ENCODE measurements around the gene CYP2E1.
"Not testable (repeated sequence)": the region's sequence is repeated elsewhere in the genome, so short reads cannot be mapped to it uniquely, and the experiment has no call there.

The CYP2E1 gene

DNA sequence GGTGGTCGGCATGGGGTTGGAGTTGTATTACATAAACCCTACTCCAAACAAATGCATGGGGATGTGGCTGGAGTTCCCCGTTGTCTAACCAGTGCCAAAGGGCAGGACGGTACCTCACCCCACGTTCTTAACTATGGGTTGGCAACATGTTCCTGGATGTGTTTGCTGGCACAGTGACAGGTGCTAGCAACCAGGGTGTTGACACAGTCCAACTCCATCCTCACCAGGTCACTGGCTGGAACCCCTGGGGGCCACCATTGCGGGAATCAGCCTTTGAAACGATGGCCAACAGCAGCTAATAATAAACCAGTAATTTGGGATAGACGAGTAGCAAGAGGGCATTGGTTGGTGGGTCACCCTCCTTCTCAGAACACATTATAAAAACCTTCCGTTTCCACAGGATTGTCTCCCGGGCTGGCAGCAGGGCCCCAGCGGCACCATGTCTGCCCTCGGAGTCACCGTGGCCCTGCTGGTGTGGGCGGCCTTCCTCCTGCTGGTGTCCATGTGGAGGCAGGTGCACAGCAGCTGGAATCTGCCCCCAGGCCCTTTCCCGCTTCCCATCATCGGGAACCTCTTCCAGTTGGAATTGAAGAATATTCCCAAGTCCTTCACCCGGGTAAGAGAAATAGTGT is at the start of gene CYP2E1:
TSS of gene CYP2E1 (plus strand) at position 407 of the 632 bp plus-strand sequence. CDS start at position 440, 33 bp downstream.
- DNase-seq = no peak

DNA sequence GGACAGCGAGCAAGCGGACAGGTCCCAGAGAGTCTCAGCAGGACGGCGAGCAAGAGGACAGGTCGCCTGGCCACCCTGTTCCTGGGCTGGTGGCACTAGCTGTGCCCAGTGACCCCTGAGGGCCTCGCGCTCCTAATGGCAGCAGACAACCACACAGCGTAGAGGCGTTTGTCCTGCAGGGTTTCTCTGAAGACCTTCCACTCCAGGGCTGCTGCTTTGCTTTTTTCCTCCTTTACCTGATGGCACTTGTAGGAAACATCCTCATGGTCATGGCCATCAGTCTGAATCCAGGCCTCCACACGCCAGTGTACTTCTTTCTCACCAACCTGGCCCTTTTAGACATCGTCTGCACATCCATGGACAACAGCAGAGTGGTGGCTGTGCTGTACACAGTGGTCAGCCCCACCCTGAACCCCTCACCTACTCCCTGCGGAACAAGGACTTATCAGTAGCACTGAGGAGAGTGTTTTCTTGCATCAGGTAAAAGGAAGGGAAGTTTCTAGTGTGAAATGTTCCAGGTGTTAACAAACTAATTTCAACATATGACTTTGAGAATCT is 46.0 kb upstream of the CYP2E1 start:
- no peak for DNase-seq

DNA sequence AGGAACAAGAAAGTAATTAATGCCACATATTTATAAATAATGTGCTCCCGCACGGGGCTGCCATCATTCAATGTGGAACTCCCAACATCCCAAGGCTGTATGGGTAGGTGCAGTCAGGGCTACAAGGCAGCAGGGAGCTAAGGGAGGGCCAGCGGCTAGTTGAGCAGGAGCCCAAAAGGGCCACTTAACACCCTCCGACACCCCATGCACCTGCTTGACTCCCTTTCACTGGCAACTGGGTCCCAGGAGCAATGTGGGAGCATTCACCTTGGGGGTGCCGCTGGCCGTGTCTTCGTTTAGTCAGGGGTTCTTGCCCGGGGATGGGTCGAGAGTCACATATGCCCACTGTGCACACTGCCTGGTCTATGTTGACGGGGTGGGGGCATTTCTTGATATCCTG is 45.5 kb upstream of the CYP2E1 start:
- no peak for DNase-seq

DNA sequence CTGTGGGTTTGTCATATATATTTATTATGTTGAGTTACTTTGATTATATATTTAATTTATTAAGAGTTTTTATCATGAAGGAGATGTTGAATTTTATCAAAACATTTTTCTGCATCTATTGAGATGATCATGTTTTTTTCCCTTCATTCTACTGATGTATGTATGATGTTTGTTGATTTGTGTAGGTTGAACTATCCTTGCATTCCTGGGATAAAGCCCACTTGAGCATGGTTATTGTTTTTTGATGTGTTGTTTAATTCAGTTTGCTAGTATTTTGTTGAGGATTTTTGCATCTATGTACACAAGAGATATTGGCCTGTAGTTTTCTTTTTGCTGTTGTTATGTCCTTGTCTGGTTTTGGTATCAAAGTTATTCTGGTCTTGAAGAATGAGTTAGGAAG is 42.3 kb upstream of the CYP2E1 start:
- no peak for DNase-seq

DNA sequence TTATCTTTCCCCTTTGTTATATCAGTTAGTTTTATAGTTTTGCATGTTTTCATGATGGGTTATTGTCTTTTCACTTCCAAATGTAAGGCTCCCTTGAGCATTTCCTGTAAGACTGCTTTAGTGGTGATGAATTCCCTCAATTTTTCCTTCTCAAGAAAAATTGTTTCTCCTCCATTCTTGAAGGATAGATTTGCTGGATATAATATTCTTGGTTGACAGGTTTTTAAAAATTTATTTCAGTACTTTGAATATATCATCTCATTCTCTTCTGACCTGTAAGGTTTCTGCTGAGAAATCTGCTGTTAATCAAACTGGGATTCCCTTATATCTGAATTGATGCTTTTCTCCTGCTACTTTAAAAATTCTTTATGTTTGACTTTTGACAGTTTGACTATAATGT is 40.1 kb upstream of the CYP2E1 start:
- no peak for DNase-seq

DNA sequence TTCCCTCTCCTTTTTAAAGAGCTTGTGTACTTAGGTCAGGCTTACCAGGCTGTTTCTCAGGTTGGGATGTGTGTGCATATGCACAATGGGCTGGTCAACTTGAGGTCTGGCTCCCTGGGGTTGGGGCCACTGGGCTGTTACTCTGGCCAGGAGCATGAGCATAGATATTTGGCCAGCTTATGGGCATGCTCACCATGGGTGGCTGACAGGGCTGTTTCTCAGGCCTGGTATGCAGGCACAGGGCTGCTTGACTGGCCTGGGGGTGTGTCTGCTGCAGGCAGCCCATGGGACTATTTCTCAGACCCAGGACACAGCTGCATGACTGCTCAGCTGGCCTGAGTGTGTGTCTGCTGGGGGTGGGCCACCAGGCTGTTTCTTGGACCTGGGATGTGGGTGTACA is 38.8 kb upstream of the CYP2E1 start:
- DNase-seq = no peak

DNA sequence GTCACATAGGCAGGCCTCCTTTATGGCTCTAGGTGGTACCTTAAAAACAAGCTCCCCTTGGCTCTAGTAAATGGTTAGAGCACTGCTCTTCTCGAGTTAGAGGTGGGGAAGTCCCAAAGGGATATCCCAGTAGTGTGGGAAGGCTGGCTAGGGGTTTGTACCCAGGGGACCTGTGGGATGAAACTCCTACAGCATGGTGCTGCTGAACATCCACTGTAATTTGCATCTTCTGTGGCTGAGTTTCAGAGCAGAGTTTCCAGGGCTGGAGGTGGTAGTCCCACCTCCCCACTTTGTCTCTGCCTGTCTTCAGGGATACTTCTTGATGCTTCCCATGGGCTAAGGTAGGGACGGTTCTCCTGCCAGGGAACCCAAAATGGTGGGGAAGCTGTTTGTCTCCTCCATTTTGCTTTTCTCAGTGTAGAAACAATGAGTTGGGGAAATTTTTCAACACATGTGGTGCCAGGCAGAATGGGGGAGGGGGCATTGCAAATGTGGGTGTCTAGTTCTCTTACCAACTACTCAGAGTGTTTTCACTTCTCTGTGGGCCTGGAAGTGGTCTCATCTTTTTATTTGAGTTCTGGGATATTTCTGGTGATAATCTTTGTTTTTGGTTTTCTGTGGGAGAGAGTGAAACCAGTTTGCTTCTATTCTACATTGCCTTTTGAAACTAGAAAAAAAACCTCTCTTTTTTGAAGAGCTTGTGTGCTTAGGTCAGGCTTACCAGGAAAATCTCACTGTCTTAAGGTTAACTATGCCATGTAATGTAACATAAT is 37.2 kb upstream of the CYP2E1 start:
- DNase-seq = no peak

DNA sequence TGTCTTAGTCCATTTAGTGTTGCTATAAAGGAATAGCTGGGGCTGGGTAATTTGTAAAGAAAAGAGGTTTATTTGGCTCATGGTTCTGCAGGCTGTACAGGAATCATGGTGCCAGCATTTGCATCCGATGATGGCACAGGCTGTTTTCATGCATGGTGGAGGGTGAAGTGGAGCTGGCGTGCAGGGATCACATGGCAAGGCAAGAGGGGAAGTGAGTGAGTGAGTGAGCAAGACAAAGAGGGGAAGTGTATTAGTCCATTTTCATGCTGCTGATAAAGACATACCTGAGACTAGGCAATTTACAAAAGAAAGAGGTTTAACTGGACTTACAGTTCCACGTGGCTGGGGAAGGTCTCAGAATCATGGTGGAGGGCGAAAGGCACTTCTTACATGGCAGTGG is 33.6 kb upstream of the CYP2E1 start:
- DNase-seq = not testable (repeated sequence)

DNA sequence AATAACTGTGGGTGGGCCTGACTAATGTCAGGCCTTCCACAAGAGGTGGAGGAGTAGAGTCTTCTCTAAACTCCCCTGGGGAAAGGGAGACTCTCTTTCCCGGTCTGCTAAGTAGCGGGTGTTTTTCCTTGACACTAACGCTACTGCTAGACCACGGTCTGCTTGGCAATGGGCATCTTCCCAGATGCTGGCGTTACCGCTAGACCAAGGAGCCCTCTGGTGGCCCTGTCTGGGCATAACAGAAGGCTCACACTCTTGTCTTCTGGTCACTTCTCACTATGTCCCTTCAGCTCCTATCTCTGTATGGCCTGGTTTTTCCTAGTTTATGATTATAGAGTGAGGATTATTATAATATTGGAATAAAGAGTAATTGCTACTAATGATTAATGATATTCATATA is 29.8 kb upstream of the CYP2E1 start:
- peak; percentile 23 for DNase-seq

DNA sequence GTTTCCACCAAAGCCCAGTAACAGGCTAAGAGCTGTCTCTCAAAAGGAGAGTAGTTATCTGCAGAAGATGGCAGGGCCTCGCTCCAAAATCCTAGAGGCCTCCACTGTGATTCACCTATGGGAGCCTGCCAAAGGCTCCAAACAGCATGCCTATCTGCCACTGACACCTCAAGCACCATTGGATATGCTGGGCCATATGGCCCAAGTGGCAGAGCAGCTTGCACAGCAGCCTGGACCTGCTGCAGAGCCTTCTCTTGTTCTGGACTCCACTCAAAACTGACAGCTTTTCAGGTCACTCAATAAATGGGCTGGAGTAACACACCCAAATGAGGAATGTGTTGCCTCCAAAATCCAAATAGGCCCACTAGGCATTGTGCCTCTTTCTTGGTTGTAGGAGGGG is 28.0 kb upstream of the CYP2E1 start:
- DNase-seq = not testable (repeated sequence)

DNA sequence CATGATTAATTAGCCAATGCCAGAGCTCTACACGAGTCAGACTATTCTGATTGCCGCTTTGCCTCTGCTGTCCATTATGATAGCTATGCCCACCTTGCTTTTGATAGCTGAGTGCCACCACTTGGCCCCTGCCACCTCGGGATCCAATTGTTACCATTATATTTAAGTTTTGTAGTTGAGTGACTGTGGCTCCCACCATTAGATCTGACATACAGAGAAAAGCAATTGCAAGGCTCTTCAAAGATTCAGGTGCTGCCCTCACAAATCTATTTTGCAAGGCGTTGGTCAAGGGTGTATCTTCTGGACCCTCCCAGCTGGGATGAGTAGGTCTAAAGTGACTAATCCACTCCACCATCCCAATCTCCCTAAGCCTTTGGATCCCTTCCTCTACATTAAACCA is 26.3 kb upstream of the CYP2E1 start:
- not testable (repeated sequence) for DNase-seq

DNA sequence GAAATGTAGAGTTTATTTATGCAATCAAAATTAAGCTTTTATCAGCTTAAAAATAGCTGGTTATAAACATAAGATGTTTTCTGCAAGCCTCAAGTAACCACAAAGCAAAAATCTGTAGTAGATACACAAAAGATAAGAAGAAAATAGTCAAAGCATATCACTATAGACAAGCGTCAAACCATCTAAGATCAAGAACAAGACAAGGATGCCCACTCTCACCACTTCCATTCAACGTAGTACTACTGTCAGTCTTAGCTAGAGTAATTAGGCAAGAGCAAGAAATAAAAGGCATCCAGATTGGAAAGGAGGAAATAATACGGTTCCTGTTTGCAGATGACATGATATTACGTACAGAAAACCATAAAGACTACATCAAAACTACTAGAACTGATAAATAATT is 17.5 kb upstream of the CYP2E1 start:
- no peak for DNase-seq

DNA sequence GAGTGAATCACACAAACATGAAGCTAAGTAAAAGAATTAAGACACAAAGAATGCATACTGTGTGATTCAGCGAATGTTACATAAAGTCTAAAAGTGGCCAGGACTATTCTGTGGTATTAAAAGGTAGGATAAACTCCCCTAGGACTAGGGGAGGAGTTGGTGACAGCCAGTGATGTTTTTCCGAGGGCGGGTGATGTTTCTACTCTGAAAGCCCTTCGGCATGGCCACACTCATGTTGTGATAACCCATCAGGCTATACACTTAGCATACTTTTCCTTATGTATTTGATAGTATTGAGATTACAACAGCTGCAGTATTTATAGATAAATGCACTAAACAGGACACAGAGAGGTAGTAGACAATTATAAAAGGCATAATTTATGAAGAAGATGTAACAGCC is 15.8 kb upstream of the CYP2E1 start:
- no peak for DNase-seq

DNA sequence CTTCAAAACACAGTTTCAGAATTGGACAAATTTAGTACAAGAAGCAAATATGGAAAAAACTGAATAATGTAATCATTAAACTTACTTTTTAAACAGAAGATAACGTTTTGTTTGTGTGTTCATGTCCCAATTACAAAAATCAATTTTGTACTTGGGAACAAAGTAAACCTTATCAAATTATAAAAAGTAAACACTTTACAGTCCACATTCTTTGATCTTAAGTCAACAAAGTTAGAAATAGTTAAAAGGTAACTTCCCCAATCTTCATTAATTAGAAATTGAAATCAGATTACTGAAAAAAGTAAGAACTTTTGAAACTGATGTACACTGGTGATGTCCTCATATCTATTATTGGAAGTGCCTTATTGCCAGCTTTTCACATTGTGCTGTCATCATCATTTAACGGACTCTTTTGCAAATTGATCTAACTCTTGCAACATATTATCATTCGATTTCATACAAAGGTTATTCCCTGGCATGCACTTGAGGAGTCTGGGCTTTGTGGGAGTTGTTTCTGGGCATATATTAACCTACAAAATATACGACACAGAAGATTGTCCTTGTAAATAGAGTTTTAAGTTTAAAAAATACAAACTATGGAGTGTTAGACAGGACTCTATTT is 15.1 kb upstream of the CYP2E1 start:
- no peak for DNase-seq

DNA sequence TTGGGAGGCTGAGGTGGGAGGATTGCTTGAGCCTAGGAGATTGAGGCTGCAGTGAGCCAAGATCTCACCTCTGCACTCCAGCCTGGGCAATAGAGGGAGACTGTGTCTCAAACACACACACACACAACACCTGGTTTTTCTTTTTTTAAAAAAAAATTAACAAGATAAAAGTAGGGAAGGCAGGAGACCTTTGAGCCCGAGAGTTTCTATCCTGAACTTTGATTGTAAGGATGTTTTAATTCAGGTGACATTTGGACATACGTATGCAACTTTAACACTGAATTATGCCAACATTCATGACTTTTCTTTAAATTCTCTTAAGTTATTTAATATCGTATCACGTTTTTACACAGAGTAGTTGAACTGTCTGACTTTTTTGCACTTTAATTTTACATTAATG is 11.7 kb upstream of the CYP2E1 start:
- no peak for DNase-seq

DNA sequence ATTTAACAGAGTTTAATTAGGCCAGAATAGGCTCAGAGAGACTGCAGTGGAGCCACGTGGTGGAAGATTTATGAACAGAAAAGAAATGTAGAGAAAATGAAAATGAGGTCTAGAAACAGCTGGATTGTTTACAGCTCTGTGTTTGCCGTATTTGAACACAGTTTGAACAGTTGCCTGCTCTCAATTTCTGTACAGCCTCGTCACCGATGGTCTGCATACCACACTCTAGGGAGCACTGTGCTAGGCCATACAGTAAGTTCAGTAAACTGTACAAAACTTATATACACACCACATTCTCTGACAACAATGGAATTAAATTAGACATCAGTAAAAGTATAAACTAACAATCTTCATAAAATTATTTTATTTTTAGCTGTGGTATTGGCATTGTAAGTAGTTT is 11.1 kb upstream of the CYP2E1 start:
- DNase-seq = no peak

DNA sequence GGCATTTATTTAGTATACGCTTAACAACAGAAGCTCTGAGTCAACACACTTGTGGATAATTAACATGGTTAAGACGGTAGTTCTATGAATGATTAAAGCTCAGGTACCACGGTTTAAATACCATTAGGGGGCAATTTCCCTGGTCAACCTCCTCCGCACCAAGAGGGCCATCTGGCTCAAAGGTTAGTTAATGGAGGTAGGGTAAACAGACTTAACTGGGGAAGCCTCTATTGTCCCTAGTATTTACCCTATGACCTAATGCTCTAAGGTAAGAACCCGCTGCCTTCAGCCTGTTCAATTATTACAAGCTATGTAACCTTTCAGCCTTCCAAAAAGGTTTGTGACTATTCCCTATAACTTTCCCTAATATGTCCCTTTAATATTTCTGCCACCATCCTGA is 8.6 kb upstream of the CYP2E1 start:
- DNase-seq = not testable (repeated sequence)

DNA sequence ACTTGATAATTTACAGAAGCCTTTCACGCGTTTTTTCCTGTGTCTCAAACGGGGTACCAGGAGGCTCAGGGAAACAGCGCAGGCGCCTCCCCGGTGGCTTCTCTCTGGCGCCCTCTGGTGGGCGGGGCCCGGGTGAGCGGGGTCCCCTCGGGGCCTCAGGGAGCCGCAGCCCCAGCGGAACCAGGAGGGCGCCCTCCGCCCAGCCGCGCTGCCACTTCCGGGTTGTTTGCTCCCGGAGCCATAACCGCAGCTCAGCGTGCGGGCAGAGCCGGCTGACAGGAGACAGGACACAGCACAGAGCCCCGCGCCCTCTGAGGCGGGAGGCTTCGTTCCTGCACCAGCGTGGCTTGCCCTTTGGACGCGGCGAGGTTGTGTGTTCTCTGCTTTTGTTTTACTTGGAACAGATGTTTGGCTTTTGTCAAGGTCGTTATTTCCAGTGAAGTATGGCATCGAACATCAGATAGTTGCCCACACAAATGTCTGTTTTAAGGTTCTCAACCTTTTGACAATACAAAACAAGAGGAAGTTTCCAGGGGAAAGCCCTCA is 6.9 kb upstream of the CYP2E1 start:
- peak; percentile 88 for DNase-seq

DNA sequence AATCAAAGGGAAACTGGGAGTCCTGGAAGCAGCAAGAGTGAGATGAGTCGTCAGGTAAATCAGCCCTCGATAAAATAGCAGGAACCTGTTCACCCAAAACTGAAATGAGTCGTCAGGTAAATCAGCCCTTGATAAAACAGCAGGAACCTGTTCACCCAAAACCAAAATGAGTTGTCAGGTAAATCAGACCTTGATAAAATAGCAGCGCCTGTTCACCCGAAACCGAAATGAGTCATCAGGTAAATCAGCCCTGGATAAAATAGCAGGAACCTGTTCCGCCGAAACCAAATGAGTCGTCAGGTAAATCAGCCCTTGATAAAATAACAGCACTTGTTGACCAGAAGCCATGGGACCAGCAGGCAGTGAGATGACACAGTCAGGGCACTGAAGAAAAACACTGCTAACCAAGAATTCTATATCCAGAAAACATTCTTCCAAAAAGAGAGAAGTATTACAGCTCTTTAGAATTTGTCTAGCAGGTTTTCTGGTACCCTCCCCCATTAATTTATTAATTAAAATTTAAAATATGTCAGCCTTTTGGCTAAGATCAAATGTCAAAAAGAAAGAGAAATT is 3.4 kb upstream of the CYP2E1 start:
- no peak for DNase-seq

DNA sequence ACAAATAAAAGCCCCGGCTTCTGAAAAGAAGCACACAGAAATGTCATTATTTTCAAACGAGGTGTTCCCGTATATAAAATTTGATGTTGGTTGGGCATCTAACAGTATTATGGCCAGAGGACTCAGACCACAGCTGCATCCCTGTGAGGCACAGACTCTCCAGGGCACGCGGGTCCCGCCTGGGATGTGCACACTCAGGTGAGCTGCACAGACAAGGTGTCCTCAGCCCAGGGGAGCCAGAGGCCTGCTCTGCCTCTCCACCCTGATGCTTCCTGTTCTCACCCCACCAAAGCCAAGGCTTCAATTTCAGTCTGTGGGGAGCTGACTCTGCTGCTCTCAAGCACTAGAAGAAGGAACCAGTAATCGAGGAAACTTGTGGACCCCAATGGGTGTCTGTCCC is 1.7 kb upstream of the CYP2E1 start:
- DNase-seq = no peak

DNA sequence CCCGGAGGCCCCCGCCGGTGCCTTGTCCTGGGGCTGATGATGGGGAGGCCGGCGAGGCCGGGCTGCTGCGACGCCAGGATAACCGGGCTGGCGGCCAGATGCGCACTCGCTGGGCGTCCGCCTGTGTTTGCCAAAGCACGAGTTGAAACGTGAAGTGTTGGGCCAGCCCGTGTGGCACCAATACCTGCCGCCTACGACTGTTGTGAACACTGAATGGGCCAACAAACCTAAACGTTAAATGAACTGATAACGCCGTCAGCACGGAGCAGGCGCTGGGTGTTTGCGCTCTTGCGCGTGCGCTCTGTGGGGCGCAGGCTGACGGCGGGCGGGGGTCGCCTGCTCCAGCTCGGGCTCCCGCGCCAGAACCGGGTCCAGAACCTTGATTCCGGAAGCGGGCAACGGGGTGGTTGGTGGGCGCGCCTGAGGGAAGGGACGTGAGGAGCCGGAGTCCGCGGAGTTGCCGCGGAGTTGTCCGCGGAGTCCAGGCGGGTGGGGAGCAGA is 658 bp downstream of the CYP2E1 start:
- no peak for DNase-seq

DNA sequence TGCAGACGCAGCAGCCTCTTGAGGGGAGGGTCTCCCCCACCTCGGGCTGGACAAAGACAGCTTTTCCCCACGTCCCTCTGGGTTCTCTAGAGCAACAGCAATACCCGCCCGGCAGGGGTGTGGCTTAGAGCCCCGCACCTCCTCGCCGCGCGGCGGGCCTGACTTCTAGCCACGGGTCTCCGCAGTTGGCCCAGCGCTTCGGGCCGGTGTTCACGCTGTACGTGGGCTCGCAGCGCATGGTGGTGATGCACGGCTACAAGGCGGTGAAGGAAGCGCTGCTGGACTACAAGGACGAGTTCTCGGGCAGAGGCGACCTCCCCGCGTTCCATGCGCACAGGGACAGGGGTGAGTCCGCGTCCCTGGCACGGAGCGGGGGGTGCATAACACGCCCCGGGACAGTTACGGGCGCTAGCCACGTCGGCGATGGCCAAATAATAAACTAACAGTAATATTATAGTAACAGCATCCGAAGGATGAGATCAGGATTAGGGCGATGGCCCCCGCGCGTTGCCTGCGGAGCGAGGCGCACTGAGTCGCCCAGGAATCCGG is 1.2 kb downstream of the CYP2E1 start:
- DNase-seq = no peak

Measured in CD4-positive, alpha-beta T cell treated with Interleukin-21 for 1 hour (primary cell).